AG08395 (cell line): ENCODE results near the gene CNOT1.
A peak's percentile ranks its signal among the peaks of the same experiment; 100 is the strongest.
"Not testable (repeated sequence)": the region's sequence is repeated elsewhere in the genome, so short reads cannot be mapped to it uniquely, and the experiment has no call there.

ENCODE experiments used
- DNase-seq: peaks from one replicate; pipeline ENCODE4 v3.0.0; 2012; ENCODE audit warnings: mixed read lengths, low spot score

CNOT1 gene

GRCh38 chr16:58638148-58639036, 8.8 kb upstream of the CNOT1 start:
- DNase-seq = peak; percentile 89

GRCh38 chr16:58637021-58637420, 7.4 kb upstream of the CNOT1 start:
- not testable (repeated sequence) for DNase-seq

- no peak for DNase-seq
These were observed 6.8 kb upstream of the CNOT1 start for GRCh38 chr16:58636466-58636865.

- DNase-seq = no peak
These were observed 5.9 kb upstream of the CNOT1 start for GRCh38 chr16:58635502-58635901.

GRCh38 chr16:58634265-58634802, 4.7 kb upstream of the CNOT1 start:
- DNase-seq = no peak

GRCh38 chr16:58628845-58629732, 537 bp downstream of the CNOT1 start:
- DNase-seq = peak; percentile 43

- DNase-seq = no peak
These were observed 5.4 kb downstream of the CNOT1 start for GRCh38 chr16:58624209-58624608.

- no peak for DNase-seq
These were observed 9.2 kb downstream of the CNOT1 start for GRCh38 chr16:58620396-58620795.

GRCh38 chr16:58615280-58615679, 14.3 kb downstream of the CNOT1 start:
- DNase-seq = peak; percentile 7

GRCh38 chr16:58614860-58615259, 14.8 kb downstream of the CNOT1 start:
- DNase-seq = no peak

- DNase-seq = peak; percentile 65
These were observed 15.4 kb downstream of the CNOT1 start for GRCh38 chr16:58614212-58614611.

- not testable (repeated sequence) for DNase-seq
These were observed 16.7 kb downstream of the CNOT1 start for GRCh38 chr16:58612965-58613364.

- DNase-seq = no peak
These were observed 21.0 kb downstream of the CNOT1 start for GRCh38 chr16:58608601-58609136.

GRCh38 chr16:58605562-58605961, 24.1 kb downstream of the CNOT1 start:
- no peak for DNase-seq

GRCh38 chr16:58591083-58591482, 38.5 kb downstream of the CNOT1 start:
- no peak for DNase-seq

- peak; percentile 11 for DNase-seq
These were observed 40.2 kb downstream of the CNOT1 start for GRCh38 chr16:58589326-58589905.

- DNase-seq = no peak
These were observed 41.2 kb downstream of the CNOT1 start for GRCh38 chr16:58588406-58588805.

- no peak for DNase-seq
These were observed 43.1 kb downstream of the CNOT1 start for GRCh38 chr16:58586340-58587030.

GRCh38 chr16:58584831-58585505, 44.7 kb downstream of the CNOT1 start:
- peak; percentile 26 for DNase-seq

GRCh38 chr16:58582971-58583765, 46.5 kb downstream of the CNOT1 start:
- no peak for DNase-seq
